ENCODE measurements around the gene MRPL33.

Gene MRPL33

DNA sequence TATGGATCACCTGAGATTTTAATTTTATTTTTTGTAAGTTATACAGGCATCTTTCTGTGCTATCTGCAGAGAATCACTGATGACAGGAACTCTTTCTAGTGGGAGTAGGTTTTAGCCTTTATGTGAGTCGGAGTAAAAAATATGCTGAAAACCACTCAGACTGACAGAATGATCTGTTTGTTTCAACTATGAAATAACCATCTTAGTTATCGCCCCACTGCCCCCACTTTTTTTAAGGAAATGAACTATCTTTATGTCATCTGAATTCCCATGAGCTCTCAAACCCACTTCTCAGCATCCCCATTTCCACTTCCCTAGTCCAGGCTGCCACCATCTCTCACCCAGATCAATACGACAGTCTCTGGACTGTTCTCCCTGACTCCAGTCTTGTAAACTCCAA, 38.9 kb downstream of the MRPL33 start:
- DNase-seq, result no peak

DNA sequence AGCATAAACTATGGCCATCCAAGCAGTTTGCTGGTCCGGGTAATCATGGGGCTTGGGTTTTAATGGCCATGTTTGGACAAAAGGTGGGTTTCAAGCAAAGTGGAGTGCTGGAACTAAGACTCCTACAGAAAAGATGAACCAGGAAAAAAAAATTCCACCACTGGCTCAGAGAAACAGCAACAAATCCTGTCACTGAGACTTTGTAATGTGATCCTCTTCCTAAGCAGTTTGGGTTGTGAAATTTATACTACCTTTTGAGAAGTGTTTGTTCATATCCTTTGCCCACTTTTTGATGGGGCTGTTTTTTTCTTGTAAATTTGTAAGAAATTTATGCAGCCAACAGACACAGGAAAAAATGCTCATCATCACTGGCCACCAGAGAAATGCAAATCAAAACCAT, 40.2 kb downstream of the MRPL33 start:
- no peak for DNase-seq

DNA sequence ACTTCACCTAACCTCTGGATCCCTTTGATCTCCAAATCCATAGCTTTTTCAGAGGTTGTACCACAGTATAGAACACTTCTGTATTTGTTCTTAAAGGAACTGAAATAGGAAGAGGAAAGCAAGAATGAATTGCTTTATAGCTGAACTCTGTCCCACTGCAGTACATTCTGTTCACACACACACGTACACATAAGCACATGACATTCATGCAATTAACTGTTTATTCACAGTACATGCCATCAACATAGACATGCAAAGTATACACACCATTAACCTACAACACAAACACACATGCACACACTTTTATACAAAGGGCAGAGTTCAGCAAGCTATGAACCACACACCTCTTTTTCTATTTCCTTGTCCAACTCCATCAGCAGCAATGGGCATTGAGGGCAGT, 43.2 kb downstream of the MRPL33 start:
- DNase-seq, result no peak

DNA sequence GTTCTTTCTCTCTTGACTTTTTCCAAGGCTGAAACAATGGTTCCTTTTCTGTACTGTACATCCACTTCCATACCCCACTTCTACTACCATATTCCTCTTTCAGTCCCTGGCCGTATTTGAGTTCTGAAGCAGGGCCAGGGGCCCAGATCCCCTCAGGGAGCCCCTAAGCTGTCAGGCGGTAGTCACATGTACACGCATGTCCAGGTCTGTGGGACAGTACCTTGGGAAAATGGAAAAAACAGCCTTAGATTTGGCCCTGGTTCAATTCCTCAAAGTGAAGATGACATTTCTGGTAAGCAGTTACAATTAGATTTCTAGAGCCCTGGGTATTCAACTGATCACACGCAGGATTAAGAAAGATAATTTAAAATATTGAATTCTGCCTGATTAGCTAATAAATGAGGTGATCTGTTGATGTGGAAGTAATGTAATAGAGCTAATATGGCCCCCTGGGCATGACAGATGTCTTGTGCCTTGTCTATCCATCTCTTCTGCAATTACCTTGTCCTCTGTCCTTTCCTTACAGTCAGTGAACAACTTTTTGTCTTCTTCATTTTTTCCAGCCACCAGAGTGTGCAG, 44.4 kb downstream of the MRPL33 start:
- DNase-seq, result no peak

DNA sequence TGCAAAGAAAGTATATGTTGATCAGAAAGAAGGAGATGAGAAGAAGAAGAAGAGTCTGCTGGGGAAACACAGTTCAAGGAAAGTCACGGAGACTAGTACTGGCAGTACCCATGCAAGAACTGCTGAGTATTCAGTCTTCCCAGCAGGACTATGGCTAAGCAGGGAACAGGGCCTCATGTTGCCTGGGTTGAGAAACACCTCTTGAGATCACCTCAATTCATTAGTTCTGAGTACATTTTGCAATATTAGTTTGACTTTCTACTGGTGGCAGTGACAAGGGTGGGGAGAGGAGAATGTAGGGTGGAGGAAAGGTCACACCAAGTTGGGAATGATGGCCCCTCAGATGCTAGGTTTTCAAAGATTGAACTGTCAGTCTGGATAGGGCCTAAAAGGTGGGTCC, 50.5 kb downstream of the MRPL33 start:
- DNase-seq, result no peak

DNA sequence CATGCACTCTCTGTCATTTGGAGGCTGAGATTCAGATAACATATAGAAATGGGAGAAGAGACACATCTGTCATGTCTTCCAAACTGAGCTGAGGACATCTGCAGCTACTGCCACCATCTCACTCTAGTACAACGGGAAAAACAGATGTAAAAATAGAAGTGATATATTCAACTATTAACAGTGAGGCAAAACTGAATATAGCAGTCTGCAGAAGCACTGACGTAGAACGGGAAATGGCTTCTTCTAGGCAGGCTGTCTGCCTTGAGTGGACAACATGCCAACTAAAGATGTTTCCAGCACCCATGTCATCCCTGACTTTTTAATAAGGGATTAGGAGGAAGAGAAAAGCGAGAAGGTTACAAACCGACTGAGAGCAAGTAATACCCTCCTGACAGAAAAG, 51.6 kb downstream of the MRPL33 start:
- DNase-seq, result no peak

DNA sequence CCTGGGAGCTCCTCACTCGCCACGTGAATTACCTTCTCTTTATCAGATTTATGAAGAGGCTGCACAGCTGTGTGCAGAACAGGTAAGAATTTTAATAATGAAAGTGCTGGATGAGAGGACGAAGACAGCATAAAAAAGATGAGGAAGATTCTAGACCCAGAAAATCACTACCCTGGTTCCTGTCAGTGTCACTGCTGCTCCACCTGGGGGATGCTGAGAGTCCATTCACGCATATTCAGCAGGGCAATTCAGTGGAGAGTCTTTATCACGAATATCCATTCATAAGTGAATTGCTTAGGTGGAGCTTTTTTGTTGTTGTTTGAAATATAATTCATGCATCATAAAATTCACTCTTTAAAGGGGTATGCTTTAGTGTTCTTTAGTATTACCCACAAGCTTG, 52.0 kb downstream of the MRPL33 start:
- DNase-seq, result no peak

DNA sequence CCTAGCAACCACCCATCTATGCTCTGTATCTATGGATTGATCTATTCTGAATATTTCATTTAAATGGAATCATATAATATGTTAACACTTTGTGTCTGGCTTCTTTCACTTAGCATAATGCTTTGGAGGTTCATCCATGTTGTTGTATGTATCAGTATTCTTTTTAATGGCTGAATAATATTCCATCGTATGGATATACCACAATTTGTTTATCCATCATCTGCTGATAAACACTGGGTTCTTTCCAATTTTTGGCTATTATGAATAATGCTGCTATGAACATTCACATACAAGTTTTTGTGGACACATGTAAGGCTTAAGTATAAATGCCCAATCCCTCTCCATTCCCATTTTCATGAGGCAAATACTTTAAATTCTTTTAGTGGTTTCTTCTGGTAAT, 52.9 kb downstream of the MRPL33 start:
- DNase-seq, result no peak

DNA sequence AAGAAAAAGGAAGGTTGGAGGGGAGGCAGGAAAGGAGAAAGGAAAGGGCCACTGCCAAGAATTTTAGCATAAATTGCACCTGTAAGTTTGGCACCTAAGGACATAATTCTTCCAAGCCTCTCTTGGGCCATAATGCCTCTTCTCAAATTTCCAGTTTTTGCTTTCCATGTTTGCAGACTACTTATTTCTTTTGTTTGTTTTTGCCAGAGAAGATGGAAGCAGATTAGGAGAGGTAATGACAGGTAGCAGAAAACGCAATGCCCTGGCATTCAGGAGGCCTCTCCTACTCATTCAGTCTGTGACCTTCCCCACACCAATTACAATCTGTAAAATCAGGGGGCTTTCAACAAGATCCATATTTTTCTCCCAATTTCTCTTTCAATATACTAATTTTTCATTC, 56.8 kb downstream of the MRPL33 start:
- no peak for DNase-seq

Measured in HCEC 1CT (cell line).